ENCODE results near the gene PNCK.

The PNCK gene

DNA sequence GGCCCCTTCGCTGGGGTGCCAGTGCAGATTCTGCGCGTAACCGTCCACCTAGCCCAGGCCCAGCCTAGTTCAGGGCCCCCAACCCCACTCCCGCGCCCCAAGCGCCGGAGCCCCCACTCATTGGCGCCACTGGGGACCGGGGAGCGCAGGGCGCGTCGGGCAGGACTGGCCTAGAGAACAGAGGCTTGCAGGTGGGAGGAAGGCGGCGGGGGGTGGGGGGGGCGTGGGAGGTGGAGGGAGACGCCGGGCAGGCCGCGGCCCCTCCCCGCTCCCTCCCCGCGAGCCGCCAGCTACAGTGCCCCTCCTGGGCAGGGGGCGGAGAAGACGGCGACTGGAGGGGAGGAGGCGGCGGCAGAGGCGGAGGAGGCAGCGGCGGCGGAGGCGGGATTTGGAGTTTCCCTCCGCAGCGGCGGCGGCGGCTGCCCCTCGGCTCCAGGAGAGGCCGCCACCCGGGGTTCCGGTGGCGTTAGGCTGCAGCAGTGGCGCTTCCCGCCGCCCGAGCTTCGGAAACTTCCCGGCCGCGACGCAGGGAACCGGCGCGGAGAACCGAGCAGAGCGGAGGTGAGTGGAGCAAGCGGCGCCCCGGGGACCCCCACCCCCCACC, 31.5 kb downstream of the PNCK start:
- no peak for FAIRE-seq

DNA sequence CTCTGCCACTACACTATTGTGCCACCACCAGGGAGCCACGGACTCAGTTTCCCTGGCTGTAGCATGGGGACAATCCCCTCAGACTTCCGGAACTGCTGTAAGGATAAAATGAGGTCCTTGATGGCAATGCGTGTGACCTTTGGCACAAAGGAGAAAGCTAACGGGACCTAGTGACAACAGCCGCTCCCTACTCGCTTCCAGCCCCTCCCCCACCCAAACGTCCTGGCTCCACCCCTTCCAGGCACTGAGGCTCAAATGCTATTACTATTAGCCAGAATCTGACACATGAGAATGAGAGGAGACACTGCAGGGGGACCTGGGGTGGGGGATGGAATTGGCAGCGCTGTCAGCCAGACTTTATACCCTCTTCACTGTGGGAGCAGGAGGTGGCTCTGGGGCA, 32.0 kb downstream of the PNCK start:
- no peak for FAIRE-seq
- no peak for DNase-seq (ENCODE audit: low spot score)

More for the DNA sequence above, 31.5 kb downstream of the PNCK start:
- peak; percentile 49 for DNase-seq (ENCODE audit: low spot score)

DNA sequence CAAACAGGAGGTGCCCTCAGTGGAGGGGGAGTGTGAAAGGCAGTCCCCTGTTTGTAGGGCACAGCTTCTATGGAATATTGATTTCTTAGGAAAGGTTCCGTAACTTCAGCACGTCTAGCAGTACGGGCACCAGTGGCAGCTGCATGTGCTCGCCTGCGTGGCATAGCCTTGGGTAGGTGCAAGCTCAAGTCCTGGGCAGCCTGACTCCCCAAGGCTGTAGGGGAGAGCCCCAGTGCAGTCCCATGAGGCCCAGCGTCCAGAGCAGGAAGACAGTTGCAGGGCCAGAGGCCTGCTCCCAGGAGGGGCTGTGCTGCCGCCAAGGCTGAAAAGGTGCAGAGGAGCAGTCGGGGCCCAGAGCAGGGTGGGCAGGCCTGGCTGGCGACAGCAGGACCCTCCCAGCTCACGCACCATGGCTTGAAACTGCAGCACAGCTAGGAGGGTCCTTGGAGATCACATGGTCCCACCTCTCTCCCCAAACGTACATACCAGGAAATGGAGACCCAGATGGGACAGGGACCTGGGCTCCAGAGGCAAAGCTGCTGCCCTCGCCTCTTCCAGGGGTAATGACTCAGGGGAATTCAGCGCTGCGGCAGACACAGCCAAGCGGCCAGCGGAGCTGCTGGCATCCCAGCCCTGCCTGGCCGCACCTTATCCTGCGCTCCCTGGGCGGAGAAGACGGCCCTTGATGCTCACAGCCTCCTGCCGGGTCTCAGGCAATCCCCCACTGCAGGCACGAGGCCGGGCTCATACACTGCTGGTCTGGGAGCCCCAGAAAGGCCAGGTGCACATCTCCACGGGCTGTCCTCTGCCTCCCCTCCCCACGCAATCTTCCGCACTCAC, 32.7 kb downstream of the PNCK start:
- FAIRE-seq (no peak), DNase-seq (ENCODE audit: low spot score) (no peak)

DNA sequence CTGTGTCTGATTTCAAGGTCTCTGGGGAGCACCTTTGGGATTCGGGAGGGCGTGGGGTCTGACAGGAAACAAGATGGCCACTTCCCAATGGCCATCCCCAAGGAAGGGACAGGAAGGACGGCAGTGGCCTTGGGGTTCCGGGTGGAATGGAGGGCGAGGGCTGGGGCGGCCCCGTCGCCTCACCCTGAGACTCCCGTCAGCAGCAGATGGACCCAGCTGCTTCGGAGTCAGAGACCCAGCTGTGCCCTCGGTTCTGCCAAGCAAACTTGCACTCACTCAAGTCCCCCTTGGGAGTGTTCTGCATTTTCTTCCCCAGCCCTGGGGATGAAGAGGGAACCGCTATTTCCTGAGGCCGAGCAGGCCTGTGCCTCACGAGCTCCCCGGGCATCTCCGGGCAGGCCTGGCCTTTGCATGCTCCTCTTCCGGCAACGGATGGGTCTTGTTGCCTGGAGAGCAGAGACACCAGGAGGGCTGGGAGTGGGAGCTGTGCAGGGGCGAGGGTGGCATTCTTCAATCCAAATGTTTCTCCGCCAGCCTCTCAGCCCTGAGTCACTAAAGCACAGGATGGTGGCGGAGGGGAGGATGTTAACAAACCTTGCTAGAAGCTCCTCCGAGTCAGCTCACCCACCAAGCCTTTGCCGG, 33.4 kb downstream of the PNCK start:
- FAIRE-seq (no peak), DNase-seq (ENCODE audit: low spot score) (no peak)

DNA sequence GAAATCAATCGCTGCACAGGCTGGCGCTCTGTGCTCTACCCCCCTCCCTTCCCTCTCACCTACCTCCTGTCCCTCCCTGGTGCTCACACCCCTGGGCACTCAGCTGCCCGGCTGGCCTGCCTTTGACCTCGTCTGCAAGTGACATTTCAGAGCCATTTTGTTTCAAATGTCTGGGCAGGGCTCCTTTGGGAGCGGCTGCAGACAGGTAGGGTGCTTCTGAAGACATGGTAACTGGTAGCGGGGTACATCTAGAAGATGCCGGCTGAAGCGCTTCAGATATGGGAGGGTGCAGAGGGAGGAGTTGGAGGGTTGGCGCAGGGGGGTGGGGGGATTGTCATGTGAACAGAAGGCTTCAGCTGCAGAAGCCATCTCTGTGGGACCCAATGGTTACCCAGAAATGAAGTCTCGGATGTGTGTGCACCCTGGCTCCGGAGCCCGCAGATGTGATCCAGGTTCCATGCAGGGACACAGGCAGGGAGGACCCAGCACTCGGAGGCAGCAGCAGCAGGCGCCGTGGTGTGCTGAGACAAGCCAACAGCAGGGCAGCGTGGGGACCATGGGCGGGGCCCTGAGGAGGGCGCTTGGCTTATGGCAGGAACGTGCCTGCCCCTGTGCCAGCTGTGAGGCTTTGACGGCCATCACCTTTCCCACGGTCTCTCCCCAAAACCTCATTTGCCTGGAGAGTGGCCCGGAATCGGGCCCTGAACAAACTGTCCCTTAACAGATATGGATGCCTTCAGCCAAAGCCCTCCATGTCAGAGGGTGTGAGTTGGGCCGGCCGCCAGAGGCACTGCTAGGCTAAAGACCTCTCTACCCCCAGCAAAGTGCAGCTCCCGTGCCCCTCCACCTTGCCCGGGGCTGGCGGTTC, 34.2 kb downstream of the PNCK start:
- FAIRE-seq (no peak), DNase-seq (ENCODE audit: low spot score) (no peak)

DNA sequence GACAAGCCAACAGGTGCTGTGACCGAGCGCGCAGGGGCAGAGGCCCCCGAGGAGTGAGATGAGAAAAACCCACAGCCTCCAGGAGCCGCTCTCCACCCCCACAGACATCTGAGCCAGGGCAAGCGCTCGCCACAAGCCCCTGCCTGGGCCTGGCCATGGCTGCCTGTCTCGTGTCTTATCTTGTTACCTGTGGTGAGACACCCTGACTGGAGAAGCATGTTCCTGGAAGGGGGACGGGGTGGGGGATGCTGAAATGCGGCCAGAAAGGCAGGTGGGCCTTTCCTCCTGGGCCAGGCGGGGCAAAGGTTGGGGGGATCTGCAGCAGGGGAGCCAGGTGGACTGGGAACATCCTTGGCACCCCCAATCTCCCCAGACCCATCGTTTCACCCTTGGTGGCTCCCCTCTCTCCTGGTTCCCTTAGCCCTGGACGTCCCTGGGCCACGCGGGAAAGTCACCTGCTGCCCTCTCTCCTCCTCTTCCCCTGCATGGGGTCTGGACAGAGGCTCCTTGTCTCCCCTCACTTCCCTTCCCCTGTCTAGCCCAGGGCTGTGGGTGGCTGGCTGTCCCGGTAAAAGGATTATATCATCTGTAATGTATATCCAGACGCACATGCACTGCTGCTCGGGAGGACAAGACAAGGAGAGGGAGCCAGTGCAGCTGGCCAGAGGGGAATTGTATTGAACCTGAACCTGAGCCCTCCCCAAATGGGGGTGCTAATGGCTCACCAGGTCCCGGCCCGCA, 35.0 kb downstream of the PNCK start:
- DNase-seq (ENCODE audit: low spot score): no peak
- FAIRE-seq: no peak

DNA sequence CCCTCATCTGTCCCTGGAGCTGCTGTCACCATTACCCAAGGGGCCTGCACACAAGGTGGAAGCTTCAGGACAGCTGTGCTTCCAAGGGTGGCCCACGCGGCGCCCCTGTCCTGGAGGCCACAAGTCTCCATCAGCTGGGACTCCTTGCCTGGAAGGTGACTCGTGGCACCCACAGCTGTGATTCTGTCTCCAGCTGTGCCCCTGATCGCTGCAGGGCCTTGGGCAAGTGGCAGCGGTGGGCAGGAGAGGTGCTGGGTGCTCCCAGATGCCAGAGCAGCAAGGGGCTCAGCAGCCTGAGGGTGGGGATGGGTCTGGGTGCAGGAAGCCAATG, 35.6 kb downstream of the PNCK start:
- DNase-seq (ENCODE audit: low spot score): no peak
- no peak for FAIRE-seq

DNA sequence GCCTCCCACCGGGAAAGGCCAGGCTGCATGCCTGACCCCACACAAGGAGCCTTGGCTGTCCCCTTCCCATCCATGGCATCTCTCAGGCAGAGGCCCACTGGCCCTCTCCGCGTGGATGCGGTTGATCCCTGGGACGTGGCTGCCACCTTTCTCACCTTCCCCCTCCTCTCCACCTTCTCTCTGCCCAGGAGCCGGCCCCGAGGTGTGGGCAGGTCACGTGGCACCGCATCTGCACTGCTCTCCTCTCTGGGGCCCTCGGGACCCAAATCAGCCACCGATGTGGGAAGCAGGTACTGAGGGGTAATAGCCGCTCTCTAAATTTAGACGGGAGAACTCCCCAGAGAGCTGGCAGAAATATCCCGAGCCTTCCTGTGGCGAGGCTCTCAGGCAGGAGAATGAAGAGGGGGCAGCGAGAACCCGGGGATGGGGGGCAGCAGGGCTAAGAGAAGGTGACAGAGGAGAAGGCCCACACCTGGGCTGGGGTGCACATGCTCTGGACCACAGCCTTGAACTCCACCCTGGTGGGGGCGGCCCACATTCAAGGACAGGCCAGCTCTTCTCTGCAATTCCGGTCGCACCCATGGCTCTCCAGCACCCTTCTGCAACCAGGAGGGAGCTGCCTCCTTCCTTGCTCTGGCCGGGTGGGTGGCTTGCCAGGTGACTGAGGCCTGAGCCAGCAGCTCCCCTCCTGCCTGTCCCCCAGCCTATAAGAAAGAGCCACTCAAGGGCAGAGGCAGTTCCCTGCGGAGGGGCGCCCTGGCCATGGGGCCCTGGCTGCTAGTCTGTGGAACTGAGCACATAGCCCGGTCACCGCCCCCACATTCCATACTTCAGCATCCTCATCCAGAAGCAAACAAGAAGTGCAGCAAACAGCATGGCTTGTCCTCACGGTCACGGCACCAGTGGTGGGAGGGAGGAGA, 36.2 kb downstream of the PNCK start:
- FAIRE-seq (no peak), DNase-seq (ENCODE audit: low spot score) (no peak)

DNA sequence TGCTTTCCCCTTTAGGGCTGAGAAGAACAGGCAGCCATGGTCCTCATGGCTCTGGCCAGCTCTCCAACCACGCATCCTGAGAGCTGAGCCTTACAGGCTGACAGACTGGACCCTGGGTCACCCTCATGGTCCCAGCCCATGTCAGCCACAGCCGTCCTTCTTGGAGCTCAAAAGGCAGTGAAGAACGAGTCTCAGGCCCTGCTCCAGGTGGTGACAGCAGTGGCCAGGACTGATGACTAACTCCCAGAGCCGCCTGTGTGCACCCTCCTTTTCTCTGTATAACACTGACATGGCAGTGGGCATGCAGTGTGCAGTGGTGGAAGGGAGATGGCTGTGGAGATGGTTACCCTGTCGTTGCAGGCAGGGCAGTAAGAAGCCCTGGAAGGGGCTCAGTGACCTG, 36.9 kb downstream of the PNCK start:
- FAIRE-seq: no peak
- DNase-seq (ENCODE audit: low spot score): no peak

DNA sequence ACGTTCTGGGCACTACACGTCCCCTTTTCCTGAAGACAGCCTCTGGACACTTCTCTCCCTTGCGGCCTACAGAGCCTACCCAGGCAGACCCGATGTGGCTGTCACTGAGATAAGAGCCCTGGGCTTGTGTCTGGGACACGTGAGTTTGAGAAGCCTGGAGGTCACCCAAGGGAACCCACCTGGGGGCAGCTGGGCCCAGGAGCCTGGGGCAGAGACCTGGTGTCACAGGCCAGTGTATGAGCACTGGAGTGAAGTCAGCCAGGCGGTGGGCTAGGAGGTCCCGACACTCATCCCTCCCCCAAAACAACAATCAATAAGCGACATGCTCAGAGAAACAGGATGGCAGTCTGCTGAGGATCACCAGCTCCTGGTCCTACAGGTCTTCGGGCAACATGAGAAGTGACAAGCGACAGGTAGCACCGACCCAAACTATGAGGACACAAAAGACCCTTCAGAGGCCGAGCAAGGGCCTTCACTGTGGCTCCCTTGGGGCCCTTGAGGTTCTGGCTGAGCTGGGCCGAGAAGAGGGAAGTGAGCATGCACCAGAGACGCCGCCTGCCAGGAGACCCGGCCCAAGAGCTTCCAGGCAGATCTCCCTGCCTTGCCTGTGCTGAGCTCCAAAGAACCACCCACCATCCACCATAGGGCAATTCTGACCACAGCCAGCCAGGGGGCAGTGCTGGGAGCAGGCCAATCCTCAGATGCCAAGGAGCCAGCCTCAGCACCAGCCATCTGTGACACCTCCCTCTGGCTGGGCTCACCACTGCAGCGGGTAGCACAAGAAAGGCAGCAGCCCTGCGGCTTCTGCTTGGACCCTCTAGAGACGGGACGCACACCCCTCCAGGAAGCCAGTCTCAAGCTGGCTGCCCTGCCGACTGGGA, 37.6 kb downstream of the PNCK start:
- FAIRE-seq (no peak), DNase-seq (ENCODE audit: low spot score) (peak; percentile 58)

DNA sequence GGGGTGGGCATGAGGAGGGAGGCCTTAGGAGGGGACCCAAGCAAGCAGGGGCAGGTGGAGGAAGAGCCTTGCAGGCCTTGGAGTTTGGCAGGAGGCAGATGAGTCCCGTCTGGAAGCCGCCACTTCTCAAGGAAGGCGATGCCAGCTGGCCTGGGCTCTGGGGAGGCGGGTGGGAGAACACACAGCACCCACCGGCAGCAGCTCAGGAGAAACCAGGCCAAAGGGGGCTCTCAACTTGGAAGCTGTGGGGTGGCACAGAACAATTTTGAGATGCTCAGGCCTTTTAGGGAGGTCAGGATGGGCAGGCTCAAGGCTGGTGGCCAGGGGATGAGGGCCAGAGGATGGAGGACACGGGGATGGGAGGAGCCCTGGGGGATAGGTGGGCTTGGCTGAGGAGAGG, 38.2 kb downstream of the PNCK start:
- FAIRE-seq: no peak
- DNase-seq (ENCODE audit: low spot score): no peak

DNA sequence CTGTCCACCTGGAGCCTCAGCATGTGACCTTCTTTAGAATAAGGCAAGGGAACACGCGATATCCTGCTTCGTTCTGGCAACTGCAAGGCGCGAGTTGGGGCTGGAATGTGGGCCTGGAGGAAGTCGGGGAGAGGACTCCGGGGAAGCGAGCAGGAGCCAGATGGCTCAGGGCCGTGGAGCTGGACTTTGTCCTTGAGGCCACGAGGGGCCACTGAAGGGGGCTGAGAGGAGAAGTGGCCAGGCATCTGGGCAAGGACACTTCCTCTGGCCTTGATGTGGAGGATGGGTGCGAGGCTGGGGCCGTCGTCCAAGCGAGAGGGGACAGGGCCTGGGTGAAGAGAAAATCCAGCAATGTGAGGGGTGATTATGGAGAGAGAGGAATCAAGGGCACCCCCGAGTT, 38.8 kb downstream of the PNCK start:
- no peak for DNase-seq (ENCODE audit: low spot score)
- no peak for FAIRE-seq

DNA sequence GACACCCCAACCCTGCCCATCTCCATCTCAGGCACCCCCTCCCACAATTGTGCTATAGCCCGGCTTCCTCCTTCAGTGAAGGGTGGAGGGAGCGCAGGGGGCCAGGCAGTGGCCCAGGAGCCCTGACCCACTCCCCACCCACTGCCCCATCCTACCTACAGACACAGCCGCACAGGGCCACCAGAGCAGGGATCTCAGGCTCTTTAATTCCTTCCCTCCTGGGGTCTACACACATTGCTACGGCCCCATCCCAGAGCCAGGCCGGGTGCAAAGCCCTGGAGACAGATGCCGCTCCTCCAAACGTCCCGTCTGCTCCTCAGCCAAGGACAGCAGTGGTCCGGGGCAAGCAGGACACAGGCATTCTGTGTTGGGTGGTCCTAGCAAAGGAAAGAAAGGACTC, 39.4 kb downstream of the PNCK start:
- FAIRE-seq: no peak
- DNase-seq (ENCODE audit: low spot score): no peak

DNA sequence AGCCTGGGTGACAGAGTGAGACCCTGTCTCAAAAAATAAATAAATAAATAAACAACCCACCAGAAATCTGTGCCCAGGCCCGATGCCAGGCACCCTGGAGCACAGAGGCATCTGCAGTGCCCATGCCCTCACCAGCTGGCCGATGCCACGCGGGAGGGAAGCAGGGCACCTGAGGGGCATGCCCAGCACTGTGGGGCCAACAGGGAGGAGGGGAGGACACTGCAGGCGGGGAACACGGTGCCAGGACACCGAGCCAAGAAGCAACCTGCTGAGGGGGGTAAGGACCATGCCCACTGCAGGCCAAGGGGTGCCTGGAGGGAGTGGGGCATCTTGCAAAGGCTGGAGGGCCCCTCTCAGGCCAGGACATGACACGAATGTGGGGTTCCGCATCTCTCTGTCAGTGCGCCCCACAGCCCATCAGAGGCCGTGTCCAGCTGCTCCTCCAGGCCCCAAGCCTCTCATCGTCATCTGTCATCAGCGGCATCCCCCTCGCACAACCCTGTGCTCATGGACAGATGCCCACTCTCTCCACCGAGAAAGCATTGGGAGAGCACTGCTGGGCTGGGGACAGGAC, 39.9 kb downstream of the PNCK start:
- FAIRE-seq: no peak
- no peak for DNase-seq (ENCODE audit: low spot score)

DNA sequence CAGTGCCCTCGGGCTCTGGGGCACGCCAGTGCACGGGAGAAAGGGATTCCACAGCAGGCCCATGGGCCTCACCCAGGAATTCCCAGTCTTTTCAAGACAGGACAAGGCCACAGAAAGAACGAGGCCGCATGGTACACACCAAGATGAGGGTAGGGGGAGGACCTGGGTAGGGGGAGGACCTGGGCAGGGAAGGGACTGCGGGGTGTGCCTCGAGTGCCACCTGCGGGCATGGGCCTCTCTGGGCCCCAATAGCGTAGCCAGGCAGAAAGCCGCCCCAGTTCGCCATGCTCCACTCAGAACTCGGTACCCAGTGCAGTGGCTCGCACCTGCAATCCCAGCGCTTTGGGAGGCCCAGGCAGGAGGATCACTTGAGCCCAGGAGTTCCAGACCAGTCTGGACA, 40.6 kb downstream of the PNCK start:
- DNase-seq (ENCODE audit: low spot score): no peak
- no peak for FAIRE-seq

DNA sequence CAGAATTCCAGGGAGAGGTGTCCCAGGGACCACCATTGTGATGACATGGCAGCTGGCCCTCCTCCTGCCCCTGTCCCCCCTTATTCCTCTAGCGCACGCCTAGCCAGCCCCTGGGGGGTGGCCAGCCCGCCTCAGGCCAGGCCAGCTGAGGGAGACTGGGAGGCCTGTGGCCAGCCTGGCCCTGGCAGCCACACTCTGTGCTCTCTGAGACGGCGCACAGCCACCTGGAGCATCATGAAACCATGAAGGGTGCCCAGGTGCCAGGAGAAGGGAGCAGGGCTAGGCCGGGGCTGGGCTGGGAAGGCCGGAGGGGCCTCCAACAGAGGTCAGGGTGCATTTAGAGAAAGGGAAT, 41.0 kb downstream of the PNCK start:
- FAIRE-seq (no peak), DNase-seq (ENCODE audit: low spot score) (no peak)

DNA sequence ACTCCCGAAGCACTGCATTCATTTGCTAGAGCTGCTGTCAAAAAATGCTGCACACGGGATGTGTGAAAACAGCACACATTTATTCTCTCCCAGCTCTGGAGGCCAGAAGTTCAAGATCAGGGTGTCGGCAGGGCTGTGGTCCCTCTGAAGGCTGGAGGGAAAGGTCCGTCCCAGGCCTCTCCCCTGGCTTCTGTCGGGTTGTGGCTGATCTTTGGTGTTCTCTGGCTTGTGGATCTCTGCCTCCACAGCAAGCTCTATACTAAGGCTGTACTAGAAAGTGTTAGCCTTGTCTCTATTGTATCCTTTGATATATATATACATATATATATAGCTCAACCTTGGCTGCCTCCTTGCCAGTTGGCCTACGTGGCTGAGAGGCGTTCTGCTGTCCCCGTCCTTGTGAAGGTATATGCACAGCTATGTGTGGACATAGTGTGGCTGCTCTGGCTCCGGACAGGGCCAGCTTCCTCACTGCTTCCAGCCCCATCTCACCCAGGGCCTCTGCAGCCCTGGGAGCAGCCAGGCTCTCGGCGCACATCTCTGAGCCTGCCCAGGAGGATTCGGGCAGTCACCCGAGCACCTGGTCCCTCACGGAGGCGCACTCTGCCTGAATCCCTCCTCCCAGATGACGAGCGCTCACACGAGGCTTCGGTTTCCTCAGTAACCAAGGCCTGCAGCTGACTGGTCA, 41.6 kb downstream of the PNCK start:
- FAIRE-seq (no peak), DNase-seq (ENCODE audit: low spot score) (no peak)

DNA sequence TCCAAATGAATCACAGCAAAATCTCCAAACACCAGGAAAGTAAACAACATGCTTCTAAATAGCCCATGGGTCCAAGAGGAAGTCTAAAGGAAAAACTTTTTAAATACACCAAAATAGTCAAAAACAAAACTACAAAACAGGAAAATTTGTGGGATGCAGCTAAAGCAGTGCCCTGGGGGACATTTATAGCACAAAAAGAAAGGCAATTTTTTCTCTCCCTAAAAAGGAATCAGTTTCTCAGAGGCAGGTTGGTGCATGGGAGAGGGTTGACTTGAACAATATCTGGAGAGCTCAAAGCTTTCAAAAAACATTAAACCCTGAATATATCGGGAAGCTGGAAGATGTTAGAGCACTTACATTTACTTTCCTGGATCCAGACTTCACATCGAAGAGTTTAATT, 42.3 kb downstream of the PNCK start:
- DNase-seq (ENCODE audit: low spot score) (no peak), FAIRE-seq (no peak)
